ENCODE measurements around the gene AIG1.

AIG1 gene

GRCh38 chr6:143195349-143195845 lies 134.7 kb downstream of the AIG1 start:
- DNase-seq (ENCODE audit: low read depth in 2 of 2): no peak

- DNase-seq (ENCODE audit: low read depth in 2 of 2): no peak
Measured at GRCh38 chr6:143196525-143197225, 136.0 kb downstream of the AIG1 start.

GRCh38 chr6:143197377-143197776 lies 136.7 kb downstream of the AIG1 start:
- no peak for DNase-seq (ENCODE audit: low read depth in 2 of 2)

GRCh38 chr6:143198312-143198711 lies 137.6 kb downstream of the AIG1 start:
- no peak for DNase-seq (ENCODE audit: low read depth in 2 of 2)

GRCh38 chr6:143199291-143199690 lies 138.6 kb downstream of the AIG1 start:
- no peak for DNase-seq (ENCODE audit: low read depth in 2 of 2)

GRCh38 chr6:143200167-143200770 lies 139.6 kb downstream of the AIG1 start:
- DNase-seq (ENCODE audit: low read depth in 2 of 2): no peak

GRCh38 chr6:143204045-143204444 lies 143.4 kb downstream of the AIG1 start:
- DNase-seq (ENCODE audit: low read depth in 2 of 2): no peak

GRCh38 chr6:143205131-143205535 lies 144.4 kb downstream of the AIG1 start:
- no peak for DNase-seq (ENCODE audit: low read depth in 2 of 2)

GRCh38 chr6:143205585-143205984 lies 144.9 kb downstream of the AIG1 start:
- DNase-seq (ENCODE audit: low read depth in 2 of 2): peak; percentile 55 to 65

- peak in 1 of 2 experiments; percentile 11 for DNase-seq (ENCODE audit: low read depth in 2 of 2)
Measured at GRCh38 chr6:143205991-143206390, 145.3 kb downstream of the AIG1 start.

- DNase-seq (ENCODE audit: low read depth in 2 of 2): no peak
Measured at GRCh38 chr6:143206550-143206949, 145.9 kb downstream of the AIG1 start.

- DNase-seq (ENCODE audit: low read depth in 2 of 2): no peak
Measured at GRCh38 chr6:143210420-143210819, 149.7 kb downstream of the AIG1 start.

GRCh38 chr6:143213859-143214376 lies 153.2 kb downstream of the AIG1 start:
- DNase-seq (ENCODE audit: low read depth in 2 of 2): no peak

- DNase-seq (ENCODE audit: low read depth in 2 of 2): no peak
Measured at GRCh38 chr6:143215363-143215762, 154.7 kb downstream of the AIG1 start.

- no peak for DNase-seq (ENCODE audit: low read depth in 2 of 2)
Measured at GRCh38 chr6:143215771-143216170, 155.1 kb downstream of the AIG1 start.

- no peak for DNase-seq (ENCODE audit: low read depth in 2 of 2)
Measured at GRCh38 chr6:143218233-143218632, 157.5 kb downstream of the AIG1 start.

GRCh38 chr6:143221698-143222097 lies 161.0 kb downstream of the AIG1 start:
- no peak for DNase-seq (ENCODE audit: low read depth in 2 of 2)

- no peak for DNase-seq (ENCODE audit: low read depth in 2 of 2)
Measured at GRCh38 chr6:143222310-143222709, 161.6 kb downstream of the AIG1 start.

- DNase-seq (ENCODE audit: low read depth in 2 of 2): no peak
Measured at GRCh38 chr6:143222801-143223231, 162.1 kb downstream of the AIG1 start.

GRCh38 chr6:143223895-143224294 lies 163.2 kb downstream of the AIG1 start:
- DNase-seq (ENCODE audit: low read depth in 2 of 2): no peak

- no peak for DNase-seq (ENCODE audit: low read depth in 2 of 2)
Measured at GRCh38 chr6:143224516-143224915, 163.8 kb downstream of the AIG1 start.

GRCh38 chr6:143225929-143226328 lies 165.2 kb downstream of the AIG1 start:
- DNase-seq (ENCODE audit: low read depth in 2 of 2): no peak

GRCh38 chr6:143227675-143228074 lies 167.0 kb downstream of the AIG1 start:
- DNase-seq (ENCODE audit: low read depth in 2 of 2): no peak
